ENCODE data around the gene TRIM41.
"Not testable (repeated sequence)": the region's sequence is repeated elsewhere in the genome, so short reads cannot be mapped to it uniquely, and the experiment has no call there.

Gene TRIM41

GRCh38 chr5:181259283-181259682 is 36.2 kb downstream of the TRIM41 start:
- DNase-seq = no peak

GRCh38 chr5:181259974-181260719 is 37.1 kb downstream of the TRIM41 start:
- DNase-seq = no peak

GRCh38 chr5:181260720-181261319 is 37.7 kb downstream of the TRIM41 start, which contains the start of gene TRIM52:
Gene TRIM52 (minus strand): TSS chr5:181261143. CDS start chr5:181260813, 330 bp downstream.
- DNase-seq = no peak

- no peak for DNase-seq
These were observed 38.4 kb downstream of the TRIM41 start for GRCh38 chr5:181261320-181262049.

GRCh38 chr5:181263633-181264032 is 40.6 kb downstream of the TRIM41 start:
- DNase-seq = no peak

DNA sequence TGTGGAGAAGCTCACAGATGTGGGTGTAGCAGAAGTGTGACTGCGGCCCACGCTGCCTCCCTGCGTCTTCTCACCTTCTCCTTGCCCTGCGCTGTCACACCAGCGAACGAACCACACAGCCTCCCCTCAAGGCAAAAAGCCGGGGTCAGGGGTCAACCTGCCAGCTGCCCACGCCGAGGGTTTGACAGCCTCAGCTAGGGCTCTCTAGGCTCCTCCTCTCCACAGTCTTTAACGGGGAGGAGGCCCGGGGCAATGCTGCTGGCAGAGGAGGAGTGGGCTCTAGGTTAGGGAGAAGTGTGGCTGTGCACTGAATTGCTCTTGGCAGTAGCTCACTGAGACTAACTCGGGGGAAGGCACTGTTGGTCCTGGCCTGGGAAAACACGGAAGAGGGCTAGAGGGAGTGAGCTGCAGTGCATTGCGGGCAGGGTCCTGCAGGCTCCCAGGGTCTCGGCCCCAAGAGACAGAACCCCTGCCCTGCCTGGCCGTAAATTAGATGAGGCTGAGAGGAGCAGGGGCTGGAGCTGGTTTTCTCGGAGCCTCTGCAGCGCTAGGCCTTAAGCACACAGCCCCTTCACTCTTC is 42.1 kb downstream of the TRIM41 start:
- DNase-seq = no peak

- not testable (repeated sequence) for DNase-seq
These were observed 44.3 kb downstream of the TRIM41 start for GRCh38 chr5:181267291-181267904.

GRCh38 chr5:181267907-181268306 is 44.8 kb downstream of the TRIM41 start:
- DNase-seq = not testable (repeated sequence)

DNA sequence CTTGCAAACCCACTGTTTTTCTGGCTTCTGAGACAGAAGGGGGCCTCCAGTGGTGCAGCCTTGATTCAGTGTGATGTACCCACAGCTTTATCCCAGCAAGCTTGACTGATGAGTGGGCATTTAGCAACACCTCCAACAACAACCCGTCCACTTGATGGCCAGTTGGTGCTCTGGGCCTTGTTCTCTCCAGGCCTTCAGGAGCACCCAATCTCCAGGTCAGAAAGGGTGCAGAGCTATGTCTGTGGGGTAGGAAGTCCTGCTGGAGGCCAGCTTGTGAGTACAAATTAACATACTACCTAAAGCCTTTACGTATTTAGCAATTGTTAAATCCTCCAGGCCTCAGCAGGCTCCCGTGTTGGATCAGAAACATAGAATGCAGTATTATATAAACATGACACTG is 48.0 kb downstream of the TRIM41 start:
- no peak for DNase-seq

- not testable (repeated sequence) for DNase-seq
These were observed 50.3 kb downstream of the TRIM41 start for GRCh38 chr5:181273433-181273744.

DNA sequence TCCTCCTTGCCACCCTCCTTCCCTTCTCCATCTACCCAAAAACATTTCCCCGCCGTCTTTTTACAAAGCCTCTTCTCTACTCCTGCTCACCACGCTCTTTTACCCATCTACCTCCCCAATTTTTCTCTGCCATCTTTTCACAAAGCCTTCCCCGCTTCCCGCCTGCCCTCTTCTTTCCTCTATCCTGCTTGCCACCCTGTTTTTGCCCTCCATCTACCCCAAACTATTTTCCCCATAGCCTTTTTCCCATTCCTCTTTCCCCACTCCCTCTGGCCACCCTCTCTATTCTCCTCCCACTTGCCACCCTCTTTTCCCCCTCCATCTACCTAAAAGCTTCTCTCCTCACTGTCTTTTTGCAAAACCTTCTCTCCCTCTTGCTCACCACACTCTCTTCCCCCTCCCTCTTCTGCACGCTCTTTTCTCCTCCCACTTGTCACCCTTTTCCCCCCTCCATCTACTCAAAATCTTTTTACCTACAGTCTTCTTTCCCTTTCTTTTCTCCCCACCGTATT is 57.2 kb downstream of the TRIM41 start:
- DNase-seq = no peak

DNA sequence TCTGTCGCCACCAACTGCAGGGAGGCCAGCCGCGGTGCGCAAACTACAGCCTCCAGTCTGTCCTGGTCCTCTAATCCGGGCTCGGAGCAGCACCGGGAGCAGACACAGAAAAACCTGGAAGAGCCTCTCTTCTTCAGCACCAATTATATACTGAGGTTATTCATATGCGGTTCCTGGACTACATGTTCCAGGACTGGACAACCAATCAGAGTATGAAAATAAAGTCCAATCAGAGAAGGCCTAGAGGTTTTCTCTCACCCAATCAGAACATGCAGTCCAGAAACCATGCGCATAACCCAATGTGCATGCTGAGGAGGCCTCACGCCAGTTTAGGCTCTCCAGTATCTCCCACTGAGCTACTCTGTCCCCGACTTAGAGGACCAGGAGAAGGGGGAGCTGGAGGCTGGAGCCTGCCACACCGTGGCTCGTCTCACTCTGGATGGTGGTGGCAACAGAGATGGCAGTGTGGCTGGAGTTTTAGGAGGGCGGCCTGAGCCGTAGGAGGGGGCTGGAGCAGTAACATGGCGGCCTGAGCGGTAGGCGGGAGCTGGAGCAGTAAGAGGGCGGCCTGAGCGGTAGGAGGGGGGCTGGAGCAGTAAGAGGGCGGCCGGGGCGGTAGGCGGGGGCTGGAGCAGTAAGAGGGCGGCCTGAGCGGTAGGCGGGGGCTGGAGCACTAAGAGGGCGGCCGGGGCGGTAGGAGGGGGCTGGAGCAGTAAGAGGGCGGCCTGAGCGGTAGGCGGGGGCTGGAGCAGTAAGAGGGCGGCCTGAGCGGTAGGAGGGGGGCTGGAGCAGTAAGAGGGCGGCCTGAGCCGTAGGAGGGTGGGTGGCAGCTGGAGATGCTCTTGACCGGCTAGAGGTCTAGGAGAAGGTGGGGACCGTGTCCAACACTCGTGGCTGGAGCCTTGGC is 58.2 kb downstream of the TRIM41 start:
- DNase-seq = no peak

GRCh38 chr5:181281984-181282316 is 58.9 kb downstream of the TRIM41 start:
- DNase-seq = no peak

- DNase-seq = not testable (repeated sequence)
These were observed 59.3 kb downstream of the TRIM41 start for GRCh38 chr5:181282415-181282814.

DNA sequence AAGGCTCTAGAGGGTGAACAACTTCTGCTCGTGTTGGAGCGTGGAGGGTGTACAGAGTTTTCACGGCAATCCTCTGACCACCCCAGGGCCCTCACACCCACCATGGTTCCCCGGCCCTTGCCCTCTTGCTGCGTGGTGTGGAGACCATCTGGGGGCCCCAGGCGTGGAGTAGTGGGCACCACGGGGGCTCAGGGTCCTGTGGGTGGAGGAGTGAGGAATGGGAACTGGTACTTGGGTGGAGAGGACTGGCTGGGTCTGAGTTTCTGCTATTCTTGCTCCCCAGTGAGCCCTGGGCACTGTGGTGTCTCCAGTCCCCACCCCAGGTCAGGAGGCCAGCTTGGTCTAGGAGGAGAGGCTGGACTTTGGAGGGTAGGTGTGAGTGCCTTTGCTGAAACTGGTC is 59.8 kb downstream of the TRIM41 start:
- DNase-seq = no peak

DNA sequence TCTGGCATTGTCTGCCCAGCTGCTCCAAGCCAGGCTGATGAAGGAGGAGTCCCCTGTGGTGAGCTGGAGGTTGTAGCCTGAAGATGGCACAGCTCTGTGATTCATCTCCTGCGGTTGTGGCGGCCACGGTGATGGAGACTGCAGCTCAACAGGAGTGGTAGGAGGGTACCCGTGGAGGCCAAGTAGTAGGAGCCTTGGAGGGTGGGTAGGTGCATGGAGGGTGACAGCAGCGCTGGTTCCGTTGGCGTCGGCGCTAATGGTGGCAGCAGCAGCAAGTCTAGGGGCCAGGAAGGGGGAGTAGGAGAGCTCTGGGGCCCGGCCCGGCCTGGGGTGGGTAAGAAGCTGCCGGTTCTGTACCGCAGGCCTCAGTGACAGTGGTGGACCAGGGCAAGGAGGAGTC is 60.3 kb downstream of the TRIM41 start:
- no peak for DNase-seq

DNA sequence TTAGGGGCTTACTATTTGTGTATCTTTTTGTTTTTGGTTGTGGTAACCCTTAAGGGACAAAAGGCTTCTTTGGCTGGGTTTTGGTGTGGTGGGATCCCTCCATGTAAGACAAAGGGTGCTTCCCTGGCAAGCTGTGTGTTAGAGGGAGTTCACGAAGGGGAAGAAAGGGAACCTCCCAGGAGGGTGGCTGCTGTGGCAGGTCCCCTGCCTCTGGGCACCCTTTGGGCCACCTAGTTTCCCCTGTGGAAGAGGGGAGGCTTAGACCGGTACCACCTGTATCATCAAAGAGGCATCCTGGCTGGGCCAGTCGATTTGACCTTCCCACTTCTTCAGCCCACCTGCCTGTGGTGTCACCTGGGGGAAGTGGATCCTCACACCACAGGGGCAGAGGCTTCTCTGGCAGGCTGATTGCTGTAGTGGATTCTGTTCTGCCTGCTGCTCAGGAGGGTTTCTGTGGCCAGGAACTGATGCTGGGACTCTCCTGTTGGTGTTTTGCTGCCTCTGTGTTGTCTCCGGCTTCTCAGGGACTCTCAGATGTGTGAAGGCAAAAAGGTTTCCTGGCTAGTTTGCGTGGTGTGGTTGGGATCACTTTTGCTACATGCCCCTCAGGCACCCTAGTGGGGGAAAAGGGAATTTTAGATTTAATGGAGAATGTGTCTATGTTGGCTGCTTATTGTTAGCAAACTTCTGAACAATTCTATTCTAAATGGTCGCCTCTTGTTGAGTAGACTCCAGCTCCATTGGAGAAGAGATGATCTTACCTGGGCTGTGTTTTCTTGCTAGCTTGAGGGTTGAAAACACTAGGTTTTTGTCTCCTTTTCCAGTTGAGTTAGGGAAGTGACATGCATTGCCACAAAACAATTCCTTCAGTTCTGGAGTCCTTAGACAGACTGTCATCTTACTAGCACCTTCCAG is 61.0 kb downstream of the TRIM41 start:
- DNase-seq = not testable (repeated sequence)

Data from COR-L47 (cell line).